Right hindlimb (tissue), 1 donor: Measurements from ENCODE around the gene CASTOR1.
"Not testable (repeated sequence)": the region's sequence is repeated elsewhere in the genome, so short reads cannot be mapped to it uniquely, and the experiment has no call there.

Experiments used
- DNase-seq: peaks from one replicate; pipeline ENCODE4 v3.0.0-alpha.2; 2018

CASTOR1 gene

DNA sequence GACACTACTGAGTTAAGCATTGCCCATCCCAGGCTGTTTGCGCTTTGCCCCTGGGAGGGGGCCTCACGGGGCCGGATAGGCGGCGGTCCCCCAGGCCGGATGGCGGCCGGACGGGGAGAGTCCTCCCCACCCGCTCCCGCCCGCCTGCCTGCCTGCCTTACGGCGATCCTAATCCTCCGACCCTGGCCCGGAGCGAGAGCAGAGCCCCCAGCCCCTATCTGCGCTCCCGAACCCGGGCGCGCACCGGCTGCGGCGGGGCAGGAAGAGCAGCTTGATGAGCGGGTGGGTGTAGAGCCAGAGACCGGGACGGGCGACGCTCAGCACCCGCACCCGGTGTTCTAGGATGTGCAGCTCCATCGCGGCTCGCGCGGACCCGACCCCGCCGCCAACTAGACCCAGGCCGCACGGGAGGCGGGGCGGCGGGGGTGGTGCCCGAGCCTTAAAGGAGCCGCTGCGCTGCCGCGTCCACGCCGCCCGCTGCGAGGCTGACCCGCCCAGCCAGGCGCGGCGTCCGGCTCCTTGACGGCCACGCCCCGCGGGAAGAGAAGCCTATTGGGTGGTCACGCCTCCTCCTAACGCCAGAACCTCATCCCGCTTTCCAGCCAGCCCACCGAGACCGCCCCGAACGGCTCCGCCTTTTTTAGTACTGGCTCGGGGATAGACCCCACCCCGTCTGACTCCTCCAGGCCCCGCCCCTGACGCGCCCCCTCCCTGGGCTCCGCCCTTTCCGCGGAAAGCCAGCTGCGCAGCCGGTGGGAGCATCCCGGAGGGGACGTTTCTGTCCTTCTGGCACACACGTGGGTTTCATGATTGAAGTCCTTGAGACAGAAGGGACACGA is at the start of gene CASTOR1:
Gene CASTOR1 (minus strand): TSS at position 365 of the 839 bp plus-strand sequence. CDS start 8 bp downstream, at position 357.
- peak; percentile 99 for DNase-seq

DNA sequence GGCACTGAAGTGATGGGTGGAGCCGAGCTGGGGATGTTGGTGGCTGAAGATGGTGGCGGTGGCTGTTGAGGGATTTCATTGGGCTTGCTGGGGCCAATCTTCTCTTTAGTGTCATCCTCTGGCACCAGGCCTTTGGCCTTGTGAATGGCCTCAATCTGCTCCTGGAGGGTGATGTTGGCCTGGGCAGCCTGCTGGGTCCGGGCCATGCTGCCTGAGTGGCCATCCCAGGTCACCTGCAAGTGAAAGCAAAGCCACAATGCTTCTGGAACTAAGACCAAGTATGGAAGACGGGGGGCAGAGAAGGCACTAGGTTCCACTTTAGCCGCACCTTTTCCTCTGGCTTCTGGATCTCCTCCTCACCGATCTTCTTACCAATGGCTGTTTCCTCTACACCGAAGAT is 49.5 kb upstream of the CASTOR1 start:
- no peak for DNase-seq

DNA sequence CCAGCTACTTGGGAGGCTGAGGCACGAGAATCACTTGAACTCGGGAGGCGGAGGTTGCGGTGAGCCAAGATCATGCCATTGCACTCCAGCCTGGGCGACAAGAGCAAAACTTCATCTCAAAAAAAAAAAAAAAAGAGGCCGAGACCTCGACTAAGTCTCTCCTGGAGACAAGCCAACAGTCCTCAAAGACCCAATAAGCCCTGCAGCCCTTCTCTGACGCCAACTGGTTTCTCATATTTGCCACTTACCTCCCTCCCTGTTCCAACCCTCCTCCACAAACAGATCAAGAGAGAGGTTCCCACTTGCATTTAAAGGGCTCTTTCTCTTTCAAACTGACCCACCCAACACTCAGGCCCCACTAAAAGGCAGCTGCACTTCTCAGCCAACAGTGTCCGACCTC is 49.0 kb upstream of the CASTOR1 start:
- DNase-seq = not testable (repeated sequence)

DNA sequence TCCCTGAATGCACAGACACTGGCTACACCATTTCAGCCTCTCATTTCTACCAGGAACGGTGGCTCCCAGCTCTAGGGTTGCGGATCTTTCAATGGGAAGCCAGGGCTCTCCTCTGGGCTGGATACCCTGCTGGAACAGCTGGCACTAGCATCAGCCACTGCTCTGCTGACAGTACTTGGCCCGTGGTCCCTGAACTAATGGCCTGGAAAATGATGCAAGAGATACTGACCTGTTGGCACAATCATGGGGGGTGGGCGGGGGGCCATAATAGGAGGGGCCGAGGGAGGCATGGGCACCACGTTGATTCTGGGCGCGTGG is 48.1 kb upstream of the CASTOR1 start:
- no peak for DNase-seq

DNA sequence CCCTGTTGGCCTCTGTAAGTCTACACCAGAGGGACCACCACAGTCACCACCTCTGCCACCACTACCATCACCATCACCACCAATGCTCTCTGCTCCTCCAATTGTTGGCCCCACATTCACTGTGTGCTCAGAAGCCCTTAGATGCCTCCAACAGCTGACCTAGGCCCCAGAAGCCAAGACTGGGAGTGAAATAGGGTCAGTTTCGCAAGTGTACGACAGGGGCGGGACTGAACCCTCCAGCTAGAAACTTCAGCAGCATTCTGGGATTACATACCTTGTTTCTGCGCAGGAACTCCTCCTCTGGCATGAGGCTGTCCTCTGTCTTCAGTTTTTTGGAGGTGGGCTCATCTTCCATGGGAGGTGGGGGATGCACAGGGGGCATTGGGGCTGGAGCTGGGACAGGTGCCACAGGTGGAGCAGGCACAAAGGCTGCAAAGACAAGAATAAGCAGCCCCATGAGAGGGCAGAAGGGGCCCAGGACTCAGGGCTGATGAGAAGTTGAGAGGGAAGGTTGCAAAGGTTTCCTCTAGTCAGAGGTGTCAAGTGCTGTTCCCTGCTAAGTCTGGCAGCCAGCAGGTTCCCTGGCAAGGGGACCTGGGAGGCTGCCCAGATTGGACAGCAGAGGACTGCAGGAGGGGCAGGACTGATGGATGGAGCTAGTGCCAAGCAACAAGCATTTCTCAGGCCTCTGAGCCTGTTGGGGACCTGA is 47.6 kb upstream of the CASTOR1 start:
- no peak for DNase-seq

DNA sequence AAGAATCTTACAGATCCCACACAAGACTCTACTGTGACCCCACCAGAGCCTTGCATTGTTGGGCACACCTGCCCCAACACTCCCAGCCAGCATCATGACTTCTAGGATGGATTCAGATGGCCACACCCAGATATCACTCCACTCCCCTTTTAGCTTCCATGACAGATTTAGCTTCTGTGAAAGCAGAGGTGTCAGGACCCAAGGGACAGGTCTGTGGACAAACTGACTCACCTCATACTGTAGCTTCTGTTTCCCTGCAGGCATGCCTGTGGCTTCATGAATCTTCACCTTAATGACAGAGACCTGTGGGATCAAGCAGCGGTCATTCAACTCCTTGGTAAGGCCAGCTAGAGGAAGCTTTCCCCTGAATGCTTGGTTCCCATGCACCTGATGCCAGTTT is 45.9 kb upstream of the CASTOR1 start:
- DNase-seq = no peak

DNA sequence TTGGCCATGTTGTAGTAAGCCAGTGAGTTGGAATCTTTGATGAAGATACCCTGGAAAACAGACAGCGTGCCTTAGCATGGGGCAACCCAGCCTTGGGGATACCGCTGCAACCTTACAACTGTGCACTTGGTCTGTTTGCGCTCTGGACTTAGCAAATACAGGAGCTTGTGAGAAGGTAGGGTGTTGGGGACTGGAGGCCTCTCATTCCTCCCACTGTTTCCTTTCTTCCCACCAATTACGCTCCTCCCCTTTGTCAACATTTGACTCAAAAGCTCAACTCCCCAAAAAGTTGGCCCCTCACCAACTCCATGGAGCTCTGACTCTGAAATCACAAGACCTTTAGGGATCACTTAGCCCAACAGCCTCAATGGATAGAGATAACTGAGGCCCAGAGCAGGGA is 45.3 kb upstream of the CASTOR1 start:
- no peak for DNase-seq

DNA sequence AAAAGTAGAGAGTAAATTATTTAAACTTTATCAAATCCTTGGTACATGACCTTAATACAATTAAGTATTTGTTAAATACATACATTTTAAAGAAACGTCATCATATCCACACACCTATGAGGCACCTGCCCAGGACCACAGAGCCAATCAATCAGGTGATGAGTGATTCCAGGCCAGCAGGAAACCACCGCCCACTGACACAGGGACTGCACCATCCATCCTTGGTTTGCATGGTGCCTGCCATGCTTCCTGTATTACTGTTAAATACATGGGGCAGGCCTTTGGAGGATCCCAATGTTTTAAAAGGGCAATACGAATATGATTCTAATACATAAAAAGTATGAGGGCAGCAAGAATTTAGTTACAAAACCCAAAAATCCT is 44.4 kb upstream of the CASTOR1 start:
- DNase-seq = no peak

DNA sequence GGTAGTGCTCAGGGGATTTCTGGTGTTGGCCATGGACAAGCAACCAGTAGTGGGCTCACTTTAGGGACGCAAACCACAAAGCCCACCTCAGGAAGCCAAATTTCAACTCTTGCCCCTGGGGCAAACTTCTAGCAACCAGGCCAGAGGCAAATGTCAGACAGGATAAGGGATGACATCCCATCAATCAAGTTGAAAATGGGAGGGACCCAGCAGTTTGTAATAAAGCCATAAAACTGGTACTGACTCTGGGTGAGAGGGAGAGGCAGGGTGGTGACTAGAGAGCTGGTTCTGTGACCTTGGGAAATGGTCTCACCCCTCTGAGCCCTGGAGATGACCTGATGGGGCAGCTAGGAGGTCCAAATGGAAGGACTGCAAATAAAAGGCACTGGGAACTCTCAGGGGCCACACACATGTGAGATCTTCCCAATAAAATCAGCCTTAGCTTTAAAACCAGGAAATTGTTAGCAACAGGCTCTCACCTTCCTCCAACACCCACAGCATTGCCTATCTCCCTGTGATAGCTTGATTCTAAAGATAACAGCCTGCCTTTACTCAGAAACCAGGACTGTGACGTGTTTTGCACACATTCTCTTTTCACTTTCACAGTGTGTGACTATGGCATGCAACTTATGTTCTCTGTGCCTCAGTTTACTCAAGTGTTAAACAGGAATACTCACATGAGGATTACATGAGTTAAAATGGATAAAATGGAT is 43.8 kb upstream of the CASTOR1 start:
- no peak for DNase-seq

DNA sequence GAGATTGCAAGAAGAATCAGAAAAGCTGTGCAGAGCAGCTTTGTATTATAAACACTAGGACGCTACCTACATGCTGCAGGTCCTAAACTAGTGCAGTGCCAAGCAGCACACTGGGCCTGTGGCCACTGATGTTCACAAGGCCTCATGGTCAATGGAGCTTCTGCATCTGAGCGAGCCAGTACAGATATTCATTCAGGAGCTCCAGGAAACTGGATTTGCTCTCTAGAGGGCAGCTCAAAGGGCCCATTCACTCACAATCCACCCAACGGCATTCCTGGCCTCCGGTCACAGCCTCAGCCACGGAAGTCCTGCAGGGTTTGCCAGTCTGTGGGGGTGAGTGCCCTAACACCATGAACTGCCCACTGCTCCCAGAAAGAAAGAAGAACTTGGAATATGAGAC is 43.2 kb upstream of the CASTOR1 start:
- no peak for DNase-seq

DNA sequence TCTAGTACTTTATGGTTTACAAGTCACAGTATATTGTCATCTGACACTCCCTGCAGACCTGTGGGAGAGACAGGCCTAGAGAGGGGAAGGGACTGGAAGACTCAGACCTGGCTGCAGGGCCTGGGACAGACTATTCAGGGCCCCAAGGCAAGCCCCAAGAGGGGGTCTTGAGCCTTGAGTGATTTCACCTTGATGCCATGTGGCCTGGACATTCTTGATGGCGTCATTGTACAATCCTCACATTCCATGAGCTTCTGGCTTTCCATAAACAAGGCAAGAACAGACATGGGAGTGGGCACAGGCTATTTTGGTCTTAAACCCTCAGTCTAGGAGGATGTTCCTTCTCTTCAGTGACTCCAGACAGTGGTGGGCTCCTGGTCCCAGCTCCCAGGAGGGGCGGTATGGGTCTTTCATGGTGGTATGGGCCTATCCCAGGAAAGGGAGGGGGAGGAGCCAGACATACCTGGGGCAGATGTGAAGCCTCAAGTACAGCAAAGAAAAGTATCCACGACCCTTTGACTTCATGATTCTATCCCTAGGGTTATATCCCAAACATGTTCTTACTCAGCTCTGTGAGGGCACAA is 39.3 kb upstream of the CASTOR1 start:
- DNase-seq = no peak

DNA sequence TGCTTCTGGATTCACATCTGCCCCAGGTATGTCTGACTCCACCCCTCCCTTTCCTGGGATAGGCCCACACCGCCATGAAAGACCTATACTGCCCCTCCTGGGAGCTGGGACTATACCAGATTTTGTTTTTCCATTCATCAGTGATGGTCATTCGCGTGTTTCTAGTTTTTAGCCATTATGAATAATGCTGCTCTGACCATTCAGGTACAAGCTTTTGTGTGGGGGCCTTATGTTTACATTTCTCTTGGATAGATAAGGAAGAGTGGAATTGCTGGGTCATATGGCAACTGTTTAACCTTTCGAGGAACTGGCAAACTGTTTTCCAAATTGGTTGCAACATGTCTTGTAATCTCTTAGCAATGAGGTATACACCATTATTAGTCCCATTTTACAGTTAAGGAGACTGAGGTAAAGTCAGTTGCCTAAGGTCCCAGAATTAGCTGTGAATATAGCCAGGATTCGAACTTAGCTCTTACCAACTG is 38.6 kb upstream of the CASTOR1 start:
- DNase-seq = no peak

DNA sequence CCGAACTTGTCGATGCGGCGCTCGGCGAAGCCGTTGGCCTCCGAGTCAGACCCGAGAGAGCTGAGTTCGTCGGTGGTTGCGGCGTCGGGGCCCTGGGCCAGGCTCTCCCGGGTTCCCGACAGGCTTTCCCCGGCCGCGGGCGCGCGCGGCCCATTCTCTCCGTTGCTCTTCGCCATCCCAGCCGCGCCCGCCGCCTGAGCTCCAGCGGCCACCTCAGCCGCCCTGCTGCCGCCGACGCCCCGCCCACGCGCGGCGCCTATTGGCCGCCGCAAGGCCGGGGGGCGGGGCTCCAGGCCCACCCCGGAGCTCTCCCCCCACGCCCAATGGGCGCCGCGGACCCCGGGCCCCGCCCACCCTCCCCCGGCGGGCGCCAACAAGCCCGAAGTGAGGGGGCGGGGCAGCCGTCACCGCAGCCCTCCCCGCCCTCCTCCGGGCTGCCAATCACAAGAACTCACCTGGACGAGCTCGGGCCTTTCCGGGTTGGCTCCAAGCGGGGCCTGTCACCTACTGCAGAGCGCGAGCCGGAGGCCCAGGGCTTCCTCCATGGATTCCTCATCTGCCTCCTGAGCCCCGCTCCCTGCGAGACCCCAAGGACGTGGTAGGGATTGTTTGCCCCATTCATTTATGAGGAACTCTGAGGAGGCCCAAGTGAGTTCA is 37.5 kb upstream of the CASTOR1 start, which contains the start of gene TBC1D10A:
Gene TBC1D10A (minus strand): TSS at position 236 of the 657 bp plus-strand sequence. CDS start 60 bp downstream, at position 176.
- DNase-seq = peak; percentile 92

DNA sequence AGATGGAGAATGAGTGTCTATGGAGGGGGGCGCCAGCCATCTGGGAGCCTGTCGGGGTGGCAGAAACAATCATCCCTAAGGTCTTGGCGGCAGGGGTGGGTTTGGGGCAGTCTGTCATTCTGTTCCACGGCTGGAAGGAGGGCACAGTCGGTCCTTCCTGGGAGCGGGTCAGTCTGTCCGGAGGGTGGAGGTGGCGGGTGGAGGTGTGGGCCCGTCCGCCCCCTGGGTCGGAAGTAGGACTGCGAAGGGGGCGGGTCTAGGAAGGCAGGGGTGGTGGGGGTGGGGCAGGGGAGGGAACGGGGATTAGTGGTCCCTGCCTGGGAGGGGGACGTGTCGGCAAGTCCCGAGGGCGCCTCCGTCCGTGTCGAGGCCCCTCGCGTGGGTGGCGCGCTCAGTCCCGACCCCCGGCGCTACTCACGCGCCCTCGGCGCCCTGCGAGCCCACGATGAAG is 37.0 kb upstream of the CASTOR1 start:
- DNase-seq = peak; percentile 53

DNA sequence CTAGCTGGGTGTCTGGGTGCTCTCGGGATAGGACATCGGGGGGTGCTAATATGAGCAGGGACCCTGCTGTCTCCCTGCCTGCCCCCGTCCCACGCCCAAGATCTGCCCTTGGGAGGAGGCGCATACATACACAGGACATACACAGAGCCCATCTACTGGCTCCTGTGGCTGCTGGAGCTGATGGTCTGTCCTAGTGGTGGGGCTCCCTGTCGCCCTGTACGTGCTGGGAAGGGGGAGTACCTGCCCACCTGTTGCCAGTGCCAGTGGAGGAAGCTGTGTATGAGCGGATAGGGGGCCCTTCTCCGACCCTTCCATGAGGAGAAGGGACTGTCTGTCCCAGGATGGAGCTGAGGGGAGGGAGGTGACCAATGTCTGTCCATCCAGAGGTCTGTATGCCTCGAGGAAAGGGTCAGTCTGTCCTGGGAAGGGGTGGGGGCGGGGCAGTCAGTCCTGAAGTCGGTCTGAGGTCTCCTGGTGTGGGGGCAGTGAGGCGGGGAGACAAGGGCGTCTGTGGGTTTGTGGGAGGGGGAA is 36.5 kb upstream of the CASTOR1 start:
- no peak for DNase-seq

DNA sequence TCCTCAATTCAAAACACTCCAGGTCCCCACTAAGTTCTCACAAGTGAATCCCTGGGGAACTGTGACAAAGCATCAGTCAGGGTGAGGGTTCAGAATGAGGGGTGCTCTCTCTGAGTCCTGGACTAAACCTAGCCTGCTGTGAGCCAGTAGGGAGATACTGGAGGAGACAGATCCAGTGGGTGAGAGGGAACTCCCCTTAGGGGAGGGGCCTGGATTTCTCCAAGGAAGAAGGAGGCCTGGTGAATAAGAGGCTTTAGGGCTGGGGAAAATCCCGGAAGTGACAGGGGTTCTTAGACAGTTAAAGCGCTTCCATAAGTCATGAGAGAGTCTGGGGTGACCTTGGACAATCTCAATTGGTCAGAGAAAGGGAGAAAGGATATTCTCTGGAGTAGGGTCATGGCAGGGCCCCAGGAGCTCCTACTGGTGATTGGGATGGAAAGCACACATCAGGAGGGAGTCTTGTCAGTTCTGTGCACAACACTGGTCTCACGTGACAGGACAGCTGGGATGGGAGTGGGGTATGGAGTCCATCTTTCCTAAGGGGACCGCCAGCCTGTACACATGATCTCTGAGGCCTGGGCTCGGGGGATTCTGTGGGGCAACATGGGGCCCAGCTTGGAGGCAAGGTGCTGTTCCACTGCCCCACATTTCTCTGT is 35.9 kb upstream of the CASTOR1 start:
- no peak for DNase-seq

DNA sequence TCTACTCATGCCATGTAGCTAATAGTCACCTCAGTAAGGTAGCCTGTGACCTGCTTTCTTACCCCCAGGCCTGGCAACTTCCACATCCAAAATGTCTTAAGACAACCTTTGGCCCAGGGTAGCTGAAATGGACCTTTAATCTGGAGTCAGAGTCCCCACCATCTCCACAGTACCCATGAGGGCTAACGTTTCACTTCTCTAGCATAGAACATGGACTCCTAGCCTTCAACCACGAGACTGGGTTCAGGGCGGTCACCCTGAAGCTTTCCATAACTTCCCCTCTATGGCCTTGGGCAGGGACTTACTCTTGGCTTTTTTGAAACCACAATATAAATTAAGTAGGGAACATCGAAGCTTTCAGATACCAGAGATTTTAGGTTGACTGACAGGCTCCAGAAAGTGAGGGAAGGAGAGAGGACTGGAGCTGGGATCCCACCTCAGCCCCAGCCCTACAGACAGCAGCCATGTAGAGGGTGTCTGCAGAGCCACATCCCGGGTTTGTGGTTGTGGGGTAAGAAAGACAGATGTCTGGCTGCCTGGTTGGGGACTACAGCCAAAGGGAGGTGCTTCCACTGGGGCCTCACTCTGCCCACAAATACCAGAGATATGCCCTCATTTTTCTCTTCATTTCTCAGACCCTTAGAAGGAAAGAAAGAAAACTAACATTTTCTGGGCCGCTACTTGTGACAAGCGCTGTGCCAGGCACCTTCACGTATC is 34.9 kb upstream of the CASTOR1 start:
- no peak for DNase-seq

DNA sequence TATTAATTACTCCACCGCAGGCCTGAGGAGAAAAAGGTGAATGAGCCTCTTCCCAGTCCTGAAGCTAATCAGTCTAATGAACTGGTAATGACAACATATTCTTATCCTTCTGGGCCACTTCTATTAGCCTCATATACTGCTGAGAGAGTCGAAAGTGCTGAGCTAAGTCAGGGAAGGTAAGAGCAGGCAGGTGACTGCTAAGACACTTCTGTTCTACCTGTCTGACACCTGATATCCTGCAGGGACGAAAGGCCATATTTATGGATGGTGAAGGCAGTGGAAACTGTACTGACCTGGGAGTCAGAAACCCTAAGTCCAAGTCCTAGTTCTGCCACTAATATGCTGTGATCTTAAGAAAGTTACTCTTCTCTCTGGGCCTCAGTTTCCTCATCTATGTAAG is 33.9 kb upstream of the CASTOR1 start:
- no peak for DNase-seq

DNA sequence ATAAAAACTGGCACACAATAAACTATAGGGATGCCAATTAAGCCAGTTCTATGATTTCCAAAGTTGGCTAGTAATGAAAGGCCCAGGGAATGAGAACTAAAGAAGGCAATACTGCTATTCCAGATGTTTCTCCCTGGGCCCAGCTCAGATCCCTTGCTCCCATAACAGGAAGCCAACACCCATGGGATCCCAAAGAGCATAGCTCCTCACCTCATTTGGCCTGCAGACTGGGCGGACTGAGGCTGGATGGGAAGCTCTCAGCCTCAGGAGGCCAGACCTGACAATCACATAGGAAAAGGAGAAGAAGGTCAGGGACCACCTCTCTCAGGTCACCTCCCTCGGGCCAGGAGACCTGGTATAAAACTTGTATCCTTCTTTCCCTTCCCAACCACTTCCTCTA is 32.2 kb upstream of the CASTOR1 start:
- no peak for DNase-seq

DNA sequence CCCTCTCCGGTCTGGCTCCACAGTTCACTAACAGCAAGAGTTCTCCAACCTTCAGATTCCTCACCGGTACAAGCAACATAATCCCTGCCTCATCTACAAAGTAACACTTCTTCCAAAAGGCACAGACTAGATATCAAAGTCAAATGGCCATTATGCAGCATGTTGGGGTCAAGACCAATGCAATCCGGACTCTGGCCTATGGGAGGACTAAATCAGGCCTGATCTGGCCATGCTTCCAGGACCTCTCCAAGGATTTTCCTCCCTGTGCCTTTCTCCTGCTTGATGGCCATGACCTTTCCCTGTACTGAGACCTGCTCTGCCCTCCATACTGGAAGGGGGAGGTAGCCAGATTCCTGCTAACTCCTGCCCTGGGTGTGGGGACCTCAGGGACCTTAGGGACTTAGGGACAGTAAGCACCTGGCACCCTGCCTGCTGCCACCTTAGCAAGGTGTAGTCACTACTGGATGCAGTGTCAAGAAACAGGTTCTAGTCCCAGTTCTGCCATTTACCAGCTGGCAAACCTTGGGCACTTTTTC is 30.8 kb upstream of the CASTOR1 start:
- no peak for DNase-seq
